ENCODE measurements around the gene BRSK2. TPM values are rescaled to one million over a fixed set of nuclear protein-coding genes. Genes with fewer than 3 reads are reported as not detected.

Gene BRSK2
- total RNA-seq, 4 donors from 2014 or later, result 0.24 to 0.81 TPM; not detected in 2

DNA sequence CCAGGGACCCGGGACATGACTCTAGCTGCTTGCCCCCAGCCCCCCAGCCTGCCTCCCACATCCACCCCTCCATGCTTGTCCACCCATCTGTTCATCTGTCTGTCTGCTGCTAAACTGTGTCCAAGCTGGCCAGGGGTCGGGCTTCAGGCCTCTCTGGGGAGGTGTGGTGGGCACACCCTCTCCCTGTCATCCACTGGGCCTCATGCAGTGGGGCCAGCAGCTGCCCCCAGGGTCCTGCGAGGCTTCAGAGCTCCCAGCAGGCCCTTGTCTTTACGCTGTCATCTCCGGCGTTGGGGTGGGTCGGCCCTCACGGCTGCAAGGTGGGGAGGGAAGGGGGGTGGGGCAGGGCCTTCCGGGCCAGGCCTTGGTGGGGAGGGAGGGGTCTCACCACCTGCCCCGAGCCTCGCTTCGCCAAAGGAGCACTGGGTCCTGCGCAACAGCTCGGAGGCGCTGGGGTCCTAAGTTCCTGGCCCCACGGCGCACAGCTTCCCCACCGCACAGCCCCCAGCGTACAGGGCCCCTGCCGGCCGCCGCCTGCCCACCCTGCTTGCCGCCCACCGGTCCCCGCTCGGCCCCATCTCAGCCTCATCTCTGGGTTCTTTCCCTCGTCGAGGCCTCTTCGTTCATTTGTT lies 70.1 kb downstream of the BRSK2 start:
- ATAC-seq, result no peak

DNA sequence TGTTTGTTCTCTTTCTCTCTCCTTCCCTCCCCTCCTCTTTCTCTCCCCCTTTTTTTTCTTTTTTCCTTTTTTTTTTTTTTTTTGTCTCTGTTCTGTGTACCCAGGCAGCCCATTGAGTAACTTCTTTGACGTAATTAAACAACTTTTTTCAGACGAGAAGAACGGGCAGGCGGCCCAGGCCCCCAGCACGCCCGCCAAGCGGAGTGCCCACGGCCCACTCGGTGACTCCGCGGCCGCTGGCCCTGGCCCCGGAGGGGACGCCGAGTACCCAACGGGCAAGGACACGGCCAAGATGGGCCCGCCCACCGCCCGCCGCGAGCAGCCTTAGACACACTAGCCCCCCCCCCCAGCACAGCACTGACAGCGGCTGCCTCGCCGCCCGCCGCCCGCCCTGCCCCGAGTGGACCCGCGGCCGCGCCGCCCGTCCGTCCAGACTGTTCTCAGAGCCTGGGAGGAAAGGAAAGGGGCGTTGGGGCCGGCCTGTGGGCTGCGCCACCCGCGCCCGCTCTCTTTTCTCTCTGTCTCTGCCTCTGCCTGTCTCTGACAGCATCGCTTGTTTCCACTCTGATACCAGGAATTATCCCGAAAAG lies 70.8 kb downstream of the BRSK2 start:
- TF ChIP-seq, protein P1, sequence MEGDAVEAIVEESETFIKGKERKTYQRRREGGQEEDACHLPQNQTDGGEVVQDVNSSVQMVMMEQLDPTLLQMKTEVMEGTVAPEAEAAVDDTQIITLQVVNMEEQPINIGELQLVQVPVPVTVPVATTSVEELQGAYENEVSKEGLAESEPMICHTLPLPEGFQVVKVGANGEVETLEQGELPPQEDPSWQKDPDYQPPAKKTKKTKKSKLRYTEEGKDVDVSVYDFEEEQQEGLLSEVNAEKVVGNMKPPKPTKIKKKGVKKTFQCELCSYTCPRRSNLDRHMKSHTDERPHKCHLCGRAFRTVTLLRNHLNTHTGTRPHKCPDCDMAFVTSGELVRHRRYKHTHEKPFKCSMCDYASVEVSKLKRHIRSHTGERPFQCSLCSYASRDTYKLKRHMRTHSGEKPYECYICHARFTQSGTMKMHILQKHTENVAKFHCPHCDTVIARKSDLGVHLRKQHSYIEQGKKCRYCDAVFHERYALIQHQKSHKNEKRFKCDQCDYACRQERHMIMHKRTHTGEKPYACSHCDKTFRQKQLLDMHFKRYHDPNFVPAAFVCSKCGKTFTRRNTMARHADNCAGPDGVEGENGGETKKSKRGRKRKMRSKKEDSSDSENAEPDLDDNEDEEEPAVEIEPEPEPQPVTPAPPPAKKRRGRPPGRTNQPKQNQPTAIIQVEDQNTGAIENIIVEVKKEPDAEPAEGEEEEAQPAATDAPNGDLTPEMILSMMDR (IDR thresholded peaks at IDR 0.05 in 4 of 5, conservative IDR thresholded peaks at IDR 0.05 in 1 of 5), result no peak
- TF ChIP-seq POLR2A (IDR thresholded peaks at IDR 0.05), result no peak
- Histone ChIP-seq H3K4me3 (no peak overlapping the region), H3K36me3 (no peaks in the 10 kb centered on the region), H3K4me1 (no peaks in the 10 kb centered on the region), H3K9me3 (no peaks in the 10 kb centered on the region), H3K27ac (no peak overlapping the region), H3K27me3 (no peaks in the 10 kb centered on the region)
- DNase-seq (no peak), ATAC-seq (no peak)
- intact Hi-C loops (cut with DNase I; ENCODE audit: low total_unique reads) (no loop called here), in situ Hi-C loops (cut with MboI; ENCODE audit: low sequenced_read_pairs in 4 of 4) (no loop called here)

More for the DNA sequence above, 70.1 kb downstream of the BRSK2 start:
- no peaks in the 10 kb centered on the region for H3K9me3 ChIP-seq
- no peak overlapping the region for H3K4me3 ChIP-seq
- intact Hi-C loops (cut with DNase I; ENCODE audit: low total_unique reads), result no loop called here
- no peaks in the 10 kb centered on the region for H3K36me3 ChIP-seq
- no peaks in the 10 kb centered on the region for H3K27me3 ChIP-seq
- H3K27ac ChIP-seq, result no peak overlapping the region
- in situ Hi-C loops (cut with MboI; ENCODE audit: low sequenced_read_pairs in 4 of 4), result no loop called here
- no peak for DNase-seq
- no peak for TF ChIP-seq POLR2A (IDR thresholded peaks at IDR 0.05)
- TF ChIP-seq, protein P1 (IDR thresholded peaks at IDR 0.05 in 4 of 5, conservative IDR thresholded peaks at IDR 0.05 in 1 of 5), result no peak
- no peaks in the 10 kb centered on the region for H3K4me1 ChIP-seq

DNA sequence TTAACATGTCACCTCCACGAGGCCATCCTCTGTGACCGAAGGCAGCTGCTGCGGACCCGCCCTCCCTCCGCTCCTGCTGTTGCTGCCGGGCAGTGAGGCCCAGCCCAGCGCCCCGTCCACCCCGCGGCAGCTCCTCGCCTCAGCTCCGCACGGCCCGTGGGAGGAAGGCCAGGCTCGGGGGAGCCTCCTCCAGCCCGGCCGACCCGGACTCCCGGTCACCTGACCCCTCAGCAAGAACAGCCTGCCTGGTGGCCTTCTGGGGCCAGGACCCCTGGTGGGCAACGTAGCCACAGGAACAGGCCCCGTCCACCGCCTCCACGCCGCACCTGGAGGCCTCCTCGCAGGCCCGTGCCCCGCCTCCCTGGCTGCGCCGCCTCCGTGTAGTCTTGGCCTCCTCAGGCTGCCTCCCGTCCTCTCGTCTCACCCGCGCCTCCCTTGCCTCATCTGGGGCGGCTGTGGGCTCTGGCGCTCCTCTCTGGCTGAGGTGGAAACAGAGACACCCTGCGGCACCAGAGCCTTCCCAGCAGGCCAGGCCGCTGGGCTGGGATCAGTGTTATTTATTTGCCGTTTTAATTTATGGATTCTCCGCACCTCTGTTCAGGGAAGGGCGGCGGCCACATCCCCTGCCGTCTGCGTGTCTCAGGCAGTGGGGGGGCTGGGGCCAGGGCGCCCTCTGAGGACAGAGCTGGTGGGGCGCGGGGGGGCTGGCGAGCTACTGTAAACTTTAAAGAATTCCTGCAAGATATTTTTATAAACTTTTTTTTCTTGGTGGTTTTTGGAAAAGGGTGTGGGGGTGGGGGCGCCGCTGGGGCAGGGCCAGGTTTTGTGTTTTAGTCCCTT lies 71.5 kb downstream of the BRSK2 start:
- H3K27ac ChIP-seq, result no peak overlapping the region
- no peaks in the 10 kb centered on the region for H3K27me3 ChIP-seq
- no peaks in the 10 kb centered on the region for H3K9me3 ChIP-seq
- intact Hi-C loops (cut with DNase I; ENCODE audit: low total_unique reads), result no loop called here
- ATAC-seq, result no peak
- no peaks in the 10 kb centered on the region for H3K36me3 ChIP-seq
- TF ChIP-seq, protein P1 (IDR thresholded peaks at IDR 0.05 in 4 of 5, conservative IDR thresholded peaks at IDR 0.05 in 1 of 5), result no peak
- no peak for TF ChIP-seq POLR2A (IDR thresholded peaks at IDR 0.05)
- H3K4me1 ChIP-seq, result no peaks in the 10 kb centered on the region
- H3K4me3 ChIP-seq, result no peak overlapping the region
- in situ Hi-C loops (cut with MboI; ENCODE audit: low sequenced_read_pairs in 4 of 4), result no loop called here
- no peak for DNase-seq

- Histone ChIP-seq H3K4me1 (no peaks in the 10 kb centered on the region), H3K4me3 (no peak overlapping the region), H3K36me3 (no peaks in the 10 kb centered on the region), H3K27me3 (no peaks in the 10 kb centered on the region), H3K27ac (no peak overlapping the region), H3K9me3 (no peaks in the 10 kb centered on the region)
- intact Hi-C loops (cut with DNase I; ENCODE audit: low total_unique reads), result no loop called here
- in situ Hi-C loops (cut with MboI; ENCODE audit: low sequenced_read_pairs in 4 of 4), result no loop called here
- ATAC-seq, result no peak
- TF ChIP-seq, protein P1 (IDR thresholded peaks at IDR 0.05 in 4 of 5, conservative IDR thresholded peaks at IDR 0.05 in 1 of 5), result no peak
- DNase-seq, result no peak
Measured at GRCh38 chr11:1461826-1462697, 72.3 kb downstream of the BRSK2 start.
